Testis (tissue), 3 donors: Measurements from ENCODE around the gene ZG16B. TPM values are rescaled to one million over a fixed set of nuclear protein-coding genes. Genes with fewer than 3 reads are reported as not detected.

Experiments
- DNase-seq: peaks from one replicate; pipeline ENCODE4 v3.0.0-alpha.2; 2019
- H3K27ac ChIP-seq, 2 donors: fragments of 200-600 bp; sonication (generic); one replicate each; pipeline ENCODE4 v1.5.1; 2019
- H3K27me3 ChIP-seq: fragments of 200-600 bp; sonication (generic); one replicate; pipeline ENCODE4 v1.5.1; 2019
- H3K36me3 ChIP-seq: fragments of 200-600 bp; sonication (generic); one replicate; pipeline ENCODE4 v1.5.1; 2017; ENCODE audit warnings: low read depth; ENCODE audit errors: missing control alignments
- H3K4me1 ChIP-seq: fragments of 200-600 bp; sonication (generic); one replicate; pipeline ENCODE4 v1.5.1; 2019
- H3K4me3 ChIP-seq, 2 donors: fragments of 200-600 bp; sonication (generic); one replicate each; pipeline ENCODE4 v1.5.1; 2017 to 2019
- H3K9me3 ChIP-seq: fragments of 200-600 bp; sonication (generic); one replicate; pipeline ENCODE4 v1.5.1; 2017
- CTCF ChIP-seq, 3 experiments: fragments of 450-650 bp in 2 of 3; fragments of 200-600 bp in 1 of 3; sonication (generic) in 1 of 3; IDR thresholded peaks; one replicate each; pipeline ENCODE4 v1.5.1; 2016 to 2019; ENCODE audit warnings: antibody characterized with exemption in 3 of 3, mild to moderate bottlenecking in 2 of 3, moderate library complexity in 1 of 3
- POLR2A ChIP-seq: fragments of 450-650 bp; IDR thresholded peaks from one replicate; pipeline ENCODE4 v1.6.1; 2017; ENCODE audit warnings: antibody characterized with exemption, mild to moderate bottlenecking, moderate library complexity
- WGBS, 2 donors: methylation state at CpG; one replicate each; pipeline ENCODE4 v1.1.5; 2018; 5-methylcytosine and 5-hydroxymethylcytosine counted together
- intact Hi-C: fragments of 100-400 bp; cut with DNase I; formaldehyde crosslinking; loops from one replicate; pipeline ENCODE4 v1.15.1; 2023; ENCODE audit warnings: low total_unique reads
- polyA plus RNA-seq: library from polyadenylated mRNA; stranded (reverse); fragments of 350-450 nt; fragmentation: Illumina TruSeq; extraction: RNeasy Lipid Tissue Mini Kit (QIAGEN cat#74804); gene quantifications from one replicate; pipeline ENCODE4 v1.2.3, GENCODE V29; 2014; ENCODE audit warnings: low read depth, low replicate concordance; ENCODE audit not compliant: insufficient read depth
- total RNA-seq, 2 donors: library from RNA; depleted of rRNA; stranded (reverse); fragments of >200 nt; gene quantifications; one replicate each; pipeline ENCODE4 v1.2.3, GENCODE V29; 2016

ZG16B gene
- total and polyA plus RNA-seq, 3 donors from 2014 or later = 1.7 to 3.5 (median 1.8) TPM

- WGBS, 2 donors = 37 to 58% methylated on average over 4 of the region's 4 CpGs
- H3K4me1 ChIP-seq = peaks cover 8% of the 10 kb centered on the region
- no peaks in the 10 kb centered on the region for H3K27me3 ChIP-seq
- H3K36me3 ChIP-seq = no peaks in the 10 kb centered on the region
- H3K27ac ChIP-seq = no peak overlapping the region
- no peaks in the 10 kb centered on the region for H3K9me3 ChIP-seq
- intact Hi-C loops = no loop called here
- TF ChIP-seq CTCF (IDR thresholded peaks at IDR 0.05) (no peak), POLR2A (no peak)
- DNase-seq = no peak
- no peak overlapping the region for H3K4me3 ChIP-seq
Measured at GRCh38 chr16:2866431-2866830, 36.3 kb downstream of the ZG16B start.

GRCh38 chr16:2867661-2867986, 37.5 kb downstream of the ZG16B start:
- no peak for DNase-seq
- TF ChIP-seq POLR2A (no peak), CTCF (IDR thresholded peaks at IDR 0.05) (no peak)
- H3K4me3 ChIP-seq = peak overlapping the region; percentile 46 to 90
- H3K27ac ChIP-seq = peak overlapping the region; percentile 70 to 92
- no peaks in the 10 kb centered on the region for H3K9me3 ChIP-seq
- intact Hi-C loops = no loop called here
- no peaks in the 10 kb centered on the region for H3K27me3 ChIP-seq
- H3K4me1 ChIP-seq = peaks cover 8% of the 10 kb centered on the region
- no peaks in the 10 kb centered on the region for H3K36me3 ChIP-seq
- 13 to 25% methylated on average over 8 of the region's 8 CpGs for WGBS, 2 donors

GRCh38 chr16:2867987-2868789, 38.1 kb downstream of the ZG16B start:
- WGBS, 2 donors = 0 to 1% methylated on average over 42 to 45 of the region's 45 CpGs
- TF ChIP-seq POLR2A (no peak), CTCF (IDR thresholded peaks at IDR 0.05) (peak; percentile 95 to 97 (median 97))
- no peaks in the 10 kb centered on the region for H3K27me3 ChIP-seq
- H3K9me3 ChIP-seq = no peaks in the 10 kb centered on the region
- peak overlapping the region; percentile 46 to 90 for H3K4me3 ChIP-seq
- peak; percentile 97 for DNase-seq
- intact Hi-C loops = no loop called here
- H3K4me1 ChIP-seq = peaks cover 8% of the 10 kb centered on the region
- H3K36me3 ChIP-seq = no peaks in the 10 kb centered on the region
- H3K27ac ChIP-seq = peak overlapping the region; percentile 70 to 92

GRCh38 chr16:2871926-2872325, 41.8 kb downstream of the ZG16B start:
- TF ChIP-seq CTCF (IDR thresholded peaks at IDR 0.05) (no peak), POLR2A (no peak)
- 81 to 85% methylated on average over 6 of the region's 6 CpGs for WGBS, 2 donors
- intact Hi-C loops = no loop called here
- no peaks in the 10 kb centered on the region for H3K9me3 ChIP-seq
- H3K4me1 ChIP-seq = peaks cover 8% of the 10 kb centered on the region
- H3K4me3 ChIP-seq = no peak overlapping the region
- H3K27me3 ChIP-seq = no peaks in the 10 kb centered on the region
- no peak overlapping the region for H3K27ac ChIP-seq
- no peak for DNase-seq
- H3K36me3 ChIP-seq = no peaks in the 10 kb centered on the region
